ENCODE measurements around the gene APIP.

DNA sequence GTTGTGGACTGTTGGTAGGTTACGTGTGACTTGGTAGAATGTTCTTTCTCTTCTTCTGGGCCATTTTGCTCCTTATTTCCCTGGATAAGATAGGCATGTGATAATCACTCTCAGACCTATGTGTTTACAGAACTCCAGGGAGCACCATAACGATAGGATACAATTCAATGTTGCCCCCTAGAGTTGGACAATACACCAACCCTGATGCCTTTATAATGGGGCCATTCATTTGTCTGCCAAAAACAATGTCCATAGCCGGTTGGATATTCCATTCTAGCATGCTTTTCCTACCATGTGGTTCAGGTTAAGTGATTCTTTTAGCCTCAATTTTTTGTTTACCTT lies 60.5 kb downstream of the APIP start:
- TF ChIP-seq POLR2A (IDR thresholded peaks at IDR 0.05), result no peak
- TF ChIP-seq, protein P1, sequence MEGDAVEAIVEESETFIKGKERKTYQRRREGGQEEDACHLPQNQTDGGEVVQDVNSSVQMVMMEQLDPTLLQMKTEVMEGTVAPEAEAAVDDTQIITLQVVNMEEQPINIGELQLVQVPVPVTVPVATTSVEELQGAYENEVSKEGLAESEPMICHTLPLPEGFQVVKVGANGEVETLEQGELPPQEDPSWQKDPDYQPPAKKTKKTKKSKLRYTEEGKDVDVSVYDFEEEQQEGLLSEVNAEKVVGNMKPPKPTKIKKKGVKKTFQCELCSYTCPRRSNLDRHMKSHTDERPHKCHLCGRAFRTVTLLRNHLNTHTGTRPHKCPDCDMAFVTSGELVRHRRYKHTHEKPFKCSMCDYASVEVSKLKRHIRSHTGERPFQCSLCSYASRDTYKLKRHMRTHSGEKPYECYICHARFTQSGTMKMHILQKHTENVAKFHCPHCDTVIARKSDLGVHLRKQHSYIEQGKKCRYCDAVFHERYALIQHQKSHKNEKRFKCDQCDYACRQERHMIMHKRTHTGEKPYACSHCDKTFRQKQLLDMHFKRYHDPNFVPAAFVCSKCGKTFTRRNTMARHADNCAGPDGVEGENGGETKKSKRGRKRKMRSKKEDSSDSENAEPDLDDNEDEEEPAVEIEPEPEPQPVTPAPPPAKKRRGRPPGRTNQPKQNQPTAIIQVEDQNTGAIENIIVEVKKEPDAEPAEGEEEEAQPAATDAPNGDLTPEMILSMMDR (IDR thresholded peaks at IDR 0.05), result no peak
